ENCODE results near the gene ITGB6. TPM values are rescaled to one million over a fixed set of nuclear protein-coding genes. Genes with fewer than 3 reads are reported as not detected.

ITGB6 gene
- total and polyA plus RNA-seq, 2 of the 8 experiments (the other 6 are each of a cell fraction or from before 2014, with no cell fraction given), result not detected

GRCh38 chr2:160220026-160220425 lies 20.0 kb upstream of the ITGB6 start (continued):
- no peak for TF ChIP-seq CTBP2 (IDR thresholded peaks at IDR 0.05; ENCODE audit: borderline replicate concordance, insufficient read depth, insufficient read length, low read length)

All from H1 (cell line).